Progenitor cell of endocrine pancreas (in vitro differentiated cells): ENCODE measurements around the gene ALG9. TPM values are rescaled to one million over a fixed set of nuclear protein-coding genes. Genes with fewer than 3 reads are reported as not detected.
A peak's percentile ranks its signal among the peaks of the same experiment; 100 is the strongest.

Experiments used
- DNase-seq: peaks from one replicate; pipeline ENCODE4 v3.0.0; 2021; ENCODE audit warnings: low spot score; ENCODE audit not compliant: unreplicated experiment
- H3K27ac Mint-ChIP-seq: 2 replicates; pipeline ENCODE4 v1.8.0; 2021; ENCODE audit warnings: mild to moderate bottlenecking, moderate library complexity, mixed read lengths
- H3K27me3 Mint-ChIP-seq: 2 replicates; pipeline ENCODE4 v1.8.0; 2021; ENCODE audit warnings: mixed read lengths
- H3K36me3 Mint-ChIP-seq: 2 replicates; pipeline ENCODE4 v1.8.0; 2022; ENCODE audit warnings: mixed read lengths; ENCODE audit not compliant: insufficient read depth
- H3K4me1 Mint-ChIP-seq: 2 replicates; pipeline ENCODE4 v1.8.0; 2021; ENCODE audit warnings: low read depth, mixed read lengths
- H3K4me3 Mint-ChIP-seq: 2 replicates; pipeline ENCODE4 v1.8.0; 2021; ENCODE audit warnings: low read depth, mild to moderate bottlenecking, moderate library complexity, mixed read lengths
- H3K9me3 Mint-ChIP-seq: 2 replicates; pipeline ENCODE4 v1.8.0; 2021; ENCODE audit warnings: low read depth, mixed read lengths
- CTCF ChIP-seq: fragments of 200-600 bp; sonication (generic); IDR thresholded peaks from one replicate; pipeline ENCODE4 v1.5.0; 2021; ENCODE audit warnings: antibody characterized with exemption, mild to moderate bottlenecking; ENCODE audit not compliant: unreplicated experiment
- long read RNA-seq: library from polyadenylated mRNA; unstranded; transcript quantifications from one replicate; pipeline ENCODE4 v2.0.0, GENCODE V29; 2020
- total RNA-seq: library from RNA; stranded (reverse); gene quantifications from 2 replicates; pipeline ENCODE4 v1.2.1, GENCODE V29; 2021

Gene ALG9
- total RNA-seq, result 45.2 and 47.3 TPM in 2 replicates
- long read RNA-seq, transcript ALG9-214 (15 exons, 2,028 nt), result major isoform, 50 of 109 reads
- long read RNA-seq, transcript ALG9-215 (15 exons, 2,069 nt), result minor isoform, 19 of 109 reads
- long read RNA-seq, partial matches to known transcripts, result 7 of 109 reads
- long read RNA-seq, other reads (novel, unspliced or antisense), result 28 of 109 reads

- peak within 1 kb of the TSS; percentile 95 for H3K4me3 Mint-ChIP-seq
- H3K27me3 Mint-ChIP-seq, result no peaks in the 10 kb centered on the region
- no peaks in the 10 kb centered on the region for H3K9me3 Mint-ChIP-seq
- H3K27ac Mint-ChIP-seq, result peak within 1 kb of the TSS; percentile 97
- peaks cover 12% of the 10 kb centered on the region for H3K4me1 Mint-ChIP-seq
- peak; percentile 54 for TF ChIP-seq CTCF
- DNase-seq, result peak; percentile 64
- peaks cover 24% of the 10 kb centered on the region for H3K36me3 Mint-ChIP-seq
Observed at GRCh38 chr11:111870886-111871692, at the start of gene ALG9. Gene ALG9 (minus strand): TSS chr11:111871581. CDS start chr11:111871482, 99 bp downstream.

- Mint-ChIP-seq H3K9me3 (no peaks in the 10 kb centered on the region), H3K4me1 (peaks cover 61% of the 10 kb centered on the region), H3K4me3 (no peak overlapping the region), H3K36me3 (peaks cover 4% of the 10 kb centered on the region), H3K27me3 (no peaks in the 10 kb centered on the region), H3K27ac (no peak overlapping the region)
- DNase-seq, result no peak
- no peak for TF ChIP-seq CTCF
Observed at GRCh38 chr11:111920908-111921307, 49.5 kb upstream of the ALG9 start.

- TF ChIP-seq CTCF, result peak; percentile 42
- Mint-ChIP-seq H3K36me3 (no peaks in the 10 kb centered on the region), H3K27me3 (no peaks in the 10 kb centered on the region), H3K4me1 (peaks cover 40% of the 10 kb centered on the region), H3K9me3 (no peaks in the 10 kb centered on the region), H3K27ac (peak within 1 kb of the TSS; percentile 96), H3K4me3 (peak within 1 kb of the TSS; percentile 78)
- DNase-seq, result peak; percentile 54
Observed at GRCh38 chr11:111918390-111919256, 47.2 kb upstream of the ALG9 start, which contains the start of gene C11orf52. Gene C11orf52 (plus strand): TSS chr11:111918913. CDS start chr11:111918973, 60 bp downstream.

GRCh38 chr11:111917788-111918187 lies 46.4 kb upstream of the ALG9 start:
- no peak for DNase-seq
- no peak for TF ChIP-seq CTCF
- Mint-ChIP-seq H3K27me3 (no peaks in the 10 kb centered on the region), H3K9me3 (no peaks in the 10 kb centered on the region), H3K4me1 (peaks cover 32% of the 10 kb centered on the region), H3K4me3 (no peak overlapping the region), H3K27ac (peak overlapping the region; percentile 96), H3K36me3 (no peaks in the 10 kb centered on the region)

- Mint-ChIP-seq H3K9me3 (no peaks in the 10 kb centered on the region), H3K36me3 (no peaks in the 10 kb centered on the region), H3K27ac (peak overlapping the region; percentile 75), H3K27me3 (no peaks in the 10 kb centered on the region), H3K4me3 (no peak overlapping the region), H3K4me1 (peaks cover 31% of the 10 kb centered on the region)
- no peak for TF ChIP-seq CTCF
- DNase-seq, result no peak
Observed at GRCh38 chr11:111917312-111917711, 45.9 kb upstream of the ALG9 start.
